Stimulated activated CD8-positive, alpha-beta memory T cell treated with anti-CD3 and anti-CD28 coated beads, Interleukin-4, amount 100 ng/mL, for 24 hours (primary cell): ENCODE results near the gene ADAP1.

ENCODE experiments used
- DNase-seq: peaks from one replicate; pipeline ENCODE4 v3.0.0-alpha.2; 2020; ENCODE audit warnings: low read depth

The ADAP1 gene

DNA sequence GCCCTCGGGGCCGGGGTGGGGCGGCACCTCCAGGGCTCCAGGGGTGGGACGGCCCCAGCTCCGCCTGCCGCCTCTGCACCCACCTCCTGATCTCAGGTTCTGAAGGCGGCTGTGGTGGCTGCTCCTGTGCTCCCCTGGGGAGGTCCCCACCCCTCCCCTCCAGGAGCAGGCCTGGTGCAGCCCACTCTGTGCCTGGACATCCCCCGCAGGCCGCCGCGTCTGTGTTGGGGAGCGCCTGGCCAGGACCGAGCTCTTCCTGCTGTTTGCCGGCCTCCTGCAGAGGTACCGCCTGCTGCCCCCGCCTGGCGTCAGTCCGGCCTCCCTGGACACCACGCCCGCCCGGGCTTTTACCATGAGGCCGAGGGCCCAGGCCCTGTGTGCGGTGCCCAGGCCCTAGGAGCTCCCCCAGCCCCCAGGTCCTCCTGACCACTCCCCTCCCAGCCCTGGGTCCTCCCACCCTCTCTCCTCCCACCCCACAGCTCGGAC lies 34.0 kb upstream of the ADAP1 start:
- DNase-seq = no peak

DNA sequence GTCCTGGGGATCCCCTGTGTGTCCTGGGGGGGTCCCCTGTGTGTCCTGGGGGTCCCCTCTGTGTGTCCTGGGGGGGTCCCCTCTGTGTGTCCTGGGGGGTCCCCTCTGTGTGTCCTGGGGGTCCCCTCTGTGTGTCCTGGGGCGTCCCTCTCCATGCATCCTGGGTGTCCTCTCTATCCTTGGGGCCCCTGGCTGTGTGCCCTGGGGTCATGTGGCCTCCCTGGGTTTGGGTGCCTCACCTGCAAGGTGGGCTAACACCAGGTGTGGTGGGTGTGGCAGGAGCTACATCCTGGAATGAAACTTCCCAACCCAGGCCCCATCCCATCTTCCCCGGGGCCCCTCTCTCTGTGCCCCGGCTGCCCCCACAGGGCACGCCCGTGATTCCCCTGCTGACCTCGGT lies 33.4 kb upstream of the ADAP1 start:
- no peak for DNase-seq

DNA sequence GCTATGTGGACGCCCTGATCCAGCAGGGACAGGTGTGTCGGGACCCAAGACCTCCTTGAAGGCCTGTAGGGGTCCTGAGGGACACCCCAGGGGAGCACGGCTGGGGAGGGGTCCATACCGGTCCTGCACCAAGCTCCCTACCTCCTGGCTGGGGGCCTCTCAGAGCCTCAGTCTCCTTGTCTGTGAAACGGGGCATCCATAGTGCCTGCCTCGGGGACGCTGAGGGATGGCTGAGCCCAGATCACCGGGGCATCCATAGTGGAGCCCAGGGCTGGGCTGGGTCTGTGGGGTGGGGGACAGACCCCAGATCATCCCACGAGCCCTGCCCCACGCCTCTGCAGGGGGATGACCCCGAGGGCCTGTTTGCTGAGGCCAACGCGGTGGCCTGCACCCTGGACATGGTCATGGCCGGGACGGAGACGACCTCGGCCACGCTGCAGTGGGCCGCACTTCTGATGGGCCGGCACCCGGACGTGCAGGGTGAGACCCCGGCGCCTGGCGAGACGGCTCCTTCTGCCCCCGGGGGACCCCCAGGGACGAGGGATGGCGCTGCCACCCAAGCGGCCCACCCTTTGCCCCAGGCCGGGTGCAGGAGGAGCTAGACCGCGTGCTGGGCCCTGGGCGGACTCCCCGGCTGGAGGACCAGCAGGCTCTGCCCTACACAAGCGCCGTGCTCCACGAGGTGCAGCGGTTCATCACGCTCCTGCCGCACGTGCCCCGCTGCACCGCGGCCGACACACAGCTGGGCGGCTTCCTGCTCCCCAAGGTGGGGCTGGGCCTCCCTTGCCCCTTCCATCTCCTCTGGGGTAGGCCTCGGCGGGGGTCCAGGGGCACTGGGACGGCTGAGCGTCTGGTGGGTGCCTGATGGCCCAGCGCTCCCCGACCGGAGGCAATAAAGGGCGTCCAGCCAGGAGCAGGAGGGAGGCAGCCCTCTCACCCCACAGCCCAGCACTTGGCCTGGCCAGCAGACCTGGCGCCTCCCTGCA lies 32.6 kb upstream of the ADAP1 start:
- DNase-seq = no peak

DNA sequence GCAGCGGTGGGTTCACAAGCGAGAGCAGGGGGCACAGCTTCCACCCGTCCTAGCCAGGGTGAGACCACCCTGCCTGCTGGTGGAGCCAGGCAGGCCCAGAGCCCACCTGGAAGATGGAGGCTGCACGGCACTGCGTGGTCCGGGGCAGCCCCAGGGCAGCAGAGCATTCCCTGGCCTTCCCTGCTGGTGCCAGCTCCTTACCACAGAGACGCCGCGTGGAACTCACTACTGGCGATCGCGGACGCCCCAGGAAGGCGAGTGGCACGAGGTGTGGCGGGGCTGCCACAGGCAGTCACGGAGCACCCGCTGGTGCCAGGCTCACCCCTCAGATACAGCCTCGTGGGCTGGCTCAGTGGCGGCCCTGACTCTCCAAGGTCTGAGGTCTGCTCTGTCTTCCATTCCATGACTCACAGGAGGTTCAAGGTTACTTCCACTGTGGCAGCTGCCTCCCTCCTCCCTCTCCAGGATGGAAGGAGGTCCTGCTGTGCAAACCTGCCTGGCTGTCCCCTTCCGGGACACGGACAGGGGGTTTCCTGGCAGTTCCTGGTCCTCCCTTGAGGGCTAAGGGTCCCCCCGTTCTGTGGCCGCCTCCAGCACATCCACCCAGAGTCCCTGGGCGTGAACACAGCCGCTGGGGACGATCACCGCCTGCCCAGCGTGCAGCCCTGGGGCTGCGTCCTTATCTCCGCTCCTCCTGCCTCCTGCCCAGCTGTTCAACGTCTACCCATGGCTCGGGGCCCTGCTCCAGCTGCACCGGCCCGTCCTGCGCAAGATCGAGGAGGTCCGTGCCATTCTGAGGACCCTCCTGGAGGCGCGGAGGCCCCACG lies 31.6 kb upstream of the ADAP1 start:
- no peak for DNase-seq

DNA sequence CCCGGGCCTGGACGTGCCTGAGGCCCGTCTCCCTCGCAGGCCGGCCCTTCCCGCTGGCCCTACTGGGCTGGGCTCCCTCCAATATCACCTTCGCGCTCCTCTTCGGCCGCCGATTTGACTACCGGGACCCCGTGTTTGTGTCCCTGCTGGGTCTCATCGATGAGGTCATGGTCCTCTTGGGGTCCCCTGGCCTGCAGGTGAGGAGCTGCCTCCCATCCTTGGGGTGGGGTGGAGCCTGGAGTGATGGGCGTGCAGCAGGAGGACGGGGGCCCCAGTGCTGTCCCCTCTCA lies 30.6 kb upstream of the ADAP1 start:
- no peak for DNase-seq

DNA sequence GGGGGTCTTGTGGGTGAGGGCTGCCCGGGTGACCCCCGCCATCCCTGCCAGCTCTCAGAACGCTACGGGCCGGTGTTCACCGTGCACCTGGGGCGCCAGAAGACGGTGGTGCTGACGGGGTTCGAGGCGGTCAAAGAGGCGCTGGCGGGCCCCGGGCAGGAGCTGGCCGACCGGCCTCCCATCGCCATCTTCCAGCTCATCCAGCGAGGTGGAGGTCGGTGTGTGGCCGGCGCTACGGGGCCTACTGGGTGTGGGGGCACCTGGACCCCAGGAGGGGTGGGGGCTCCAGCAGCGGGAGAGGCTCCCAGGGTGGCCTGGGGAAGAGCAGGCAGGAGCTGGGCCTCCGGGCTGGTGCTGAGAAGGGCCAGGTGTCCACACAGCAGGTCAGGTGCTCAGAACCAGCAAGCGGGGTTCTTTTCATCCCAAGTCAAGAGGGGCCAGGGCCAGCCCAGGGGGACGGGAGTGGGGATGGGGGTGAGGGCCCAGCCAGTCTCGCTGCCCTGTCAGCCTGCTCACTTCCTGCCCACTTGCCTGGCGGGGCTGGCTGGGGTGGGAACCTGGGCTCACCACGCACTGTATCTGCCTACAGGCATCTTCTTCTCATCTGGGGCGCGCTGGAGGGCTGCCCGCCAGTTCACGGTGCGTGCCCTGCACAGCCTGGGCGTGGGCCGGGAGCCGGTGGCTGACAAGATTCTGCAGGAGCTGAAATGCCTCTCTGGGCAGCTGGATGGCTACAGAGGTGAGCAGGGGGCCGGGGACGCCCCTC lies 30.1 kb upstream of the ADAP1 start:
- DNase-seq = no peak

DNA sequence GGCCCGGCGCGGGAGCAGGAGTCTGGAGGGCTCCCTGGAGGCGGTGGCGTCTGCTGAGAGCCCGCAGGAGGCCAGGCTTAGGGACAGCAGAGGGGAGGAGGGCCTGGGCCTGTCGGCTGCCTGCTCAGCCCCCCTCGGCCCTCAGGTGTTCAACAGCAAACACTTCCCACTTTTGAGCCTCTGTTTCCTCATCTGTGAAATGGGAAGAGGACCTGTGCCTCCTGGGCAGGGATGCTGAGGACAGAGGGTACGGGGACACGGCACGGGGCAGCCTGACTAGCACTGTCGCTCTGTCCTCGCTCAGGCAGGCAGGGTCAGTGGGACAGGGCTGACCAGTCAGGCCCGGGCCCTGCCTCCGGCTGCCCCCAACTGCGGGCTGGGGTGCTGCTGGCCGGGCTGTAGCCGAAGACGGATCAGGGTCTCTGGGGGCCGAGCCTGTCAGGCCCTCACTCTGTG lies 29.2 kb upstream of the ADAP1 start:
- DNase-seq = no peak

DNA sequence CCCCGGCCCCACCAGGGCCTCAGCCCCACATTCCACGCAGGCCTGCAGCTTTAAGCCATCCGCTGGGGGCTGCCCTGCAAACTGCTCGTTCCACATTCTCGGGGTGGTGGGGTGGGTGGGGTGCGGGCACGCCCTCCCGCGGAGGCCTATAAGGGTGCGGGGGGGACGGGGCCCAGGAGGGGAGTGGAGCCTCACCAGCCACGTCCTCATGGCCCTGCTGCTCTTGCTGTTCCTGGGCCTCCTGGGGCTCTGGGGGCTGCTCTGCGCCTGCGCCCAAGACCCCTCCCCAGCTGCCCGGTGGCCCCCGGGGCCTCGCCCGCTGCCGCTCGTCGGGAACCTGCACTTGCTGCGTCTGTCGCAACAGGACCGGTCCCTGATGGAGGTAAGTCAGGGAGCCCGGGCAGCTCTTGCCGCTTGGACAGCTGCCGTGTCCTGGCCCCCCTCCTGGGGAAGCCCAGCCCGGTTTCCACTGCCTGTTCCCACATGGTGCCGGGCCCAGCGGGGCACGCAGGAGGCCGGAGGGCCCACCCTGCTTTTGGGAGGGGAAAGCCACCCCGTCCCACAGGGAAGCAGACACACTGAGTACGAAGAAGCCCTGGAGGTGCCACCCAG lies 28.6 kb upstream of the ADAP1 start, which contains the start of gene CYP2W1:
Gene CYP2W1 (plus strand): TSS at position 178 of the 612 bp plus-strand sequence. CDS start 31 bp downstream, at position 209.
- no peak for DNase-seq

DNA sequence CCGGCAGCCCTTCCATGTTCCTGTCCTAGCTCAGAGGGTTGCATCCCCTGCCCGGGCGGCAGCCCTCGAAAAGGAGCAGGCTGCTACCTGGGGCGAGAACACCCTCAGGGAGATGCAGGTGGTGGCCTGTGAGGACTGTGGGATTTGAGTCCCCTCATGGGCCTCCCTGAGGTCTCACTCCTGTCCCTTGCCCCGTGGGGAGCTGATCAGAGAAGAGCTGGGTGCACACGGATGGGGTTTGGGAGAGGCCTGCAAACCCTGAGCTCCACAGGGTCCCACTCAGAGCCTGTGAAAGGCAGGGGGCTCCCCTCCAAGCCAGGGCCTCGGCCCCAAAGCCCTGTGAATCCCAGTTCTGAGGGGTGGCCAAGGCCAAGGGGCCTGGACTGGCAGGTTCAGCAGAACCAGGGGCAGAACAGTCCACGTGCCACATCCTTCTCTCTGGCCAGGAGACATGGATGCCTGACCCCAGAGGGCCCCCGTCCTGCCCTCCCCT lies 28.1 kb upstream of the ADAP1 start:
- no peak for DNase-seq

DNA sequence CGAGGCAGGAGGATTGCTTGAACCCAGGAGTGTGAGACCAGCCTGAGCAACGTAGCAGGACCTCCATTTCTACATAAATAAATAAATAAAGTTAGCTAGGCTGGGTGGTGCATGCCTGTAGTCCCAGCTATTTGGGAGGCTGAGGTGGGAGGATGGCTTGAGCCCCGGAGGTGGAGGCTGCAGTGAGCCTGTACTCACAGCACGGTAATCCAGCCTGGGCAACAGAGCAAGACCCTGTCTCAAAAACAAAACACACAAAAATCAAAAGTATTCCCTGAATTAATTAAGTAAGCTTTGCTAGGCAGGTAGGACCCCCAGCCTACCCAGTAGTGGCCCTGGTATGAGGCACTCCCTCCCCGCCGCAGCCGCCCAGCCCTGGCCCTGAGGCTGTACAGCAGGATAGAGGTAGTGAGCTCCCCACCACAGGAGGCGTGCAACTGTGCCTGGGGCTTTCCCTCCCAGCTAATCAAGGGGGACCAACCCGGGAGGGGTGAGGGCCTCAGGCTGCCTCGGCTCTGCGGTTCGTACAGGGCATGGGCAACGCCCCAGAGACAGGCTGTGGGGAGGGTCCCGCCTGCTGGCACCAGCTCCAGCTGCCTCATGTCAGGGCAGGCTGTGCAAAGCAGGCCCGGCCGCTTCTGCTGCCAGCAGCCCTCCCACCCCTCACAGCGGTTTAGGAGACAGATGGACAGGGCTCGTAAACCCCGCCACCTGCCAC lies 27.5 kb upstream of the ADAP1 start:
- no peak for DNase-seq

DNA sequence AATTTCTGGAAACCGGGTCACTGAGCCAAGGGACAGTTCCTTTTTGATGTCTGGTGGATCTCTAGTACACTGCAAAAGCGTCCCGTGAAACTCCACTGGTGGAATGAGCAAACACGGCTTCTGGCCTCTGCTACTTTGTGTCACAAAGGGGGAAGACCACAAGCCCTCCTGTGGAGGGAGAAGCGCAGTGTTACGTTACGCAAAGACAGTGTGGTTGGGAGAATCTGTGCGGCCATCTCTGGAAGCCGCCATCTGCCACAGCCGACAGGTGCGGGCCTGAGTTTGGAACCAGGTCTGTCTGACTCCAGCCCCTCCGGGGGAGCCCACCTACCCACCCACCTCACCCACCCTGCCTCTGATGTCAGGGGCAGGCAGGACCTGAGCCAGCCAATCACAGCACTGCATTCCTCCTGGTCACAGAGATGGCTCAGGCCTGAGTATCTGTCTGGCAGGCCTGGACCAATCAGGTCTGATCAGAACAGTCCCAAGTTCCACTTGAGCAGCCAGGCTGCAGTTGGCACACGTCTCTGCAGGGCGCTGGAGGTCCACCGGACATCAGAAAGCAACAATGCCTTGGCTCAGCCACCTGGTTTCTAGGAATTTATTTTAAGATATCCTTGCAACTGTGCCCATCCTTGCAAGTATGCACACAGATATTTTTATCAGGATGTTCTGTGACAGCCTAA lies 25.5 kb upstream of the ADAP1 start:
- no peak for DNase-seq

DNA sequence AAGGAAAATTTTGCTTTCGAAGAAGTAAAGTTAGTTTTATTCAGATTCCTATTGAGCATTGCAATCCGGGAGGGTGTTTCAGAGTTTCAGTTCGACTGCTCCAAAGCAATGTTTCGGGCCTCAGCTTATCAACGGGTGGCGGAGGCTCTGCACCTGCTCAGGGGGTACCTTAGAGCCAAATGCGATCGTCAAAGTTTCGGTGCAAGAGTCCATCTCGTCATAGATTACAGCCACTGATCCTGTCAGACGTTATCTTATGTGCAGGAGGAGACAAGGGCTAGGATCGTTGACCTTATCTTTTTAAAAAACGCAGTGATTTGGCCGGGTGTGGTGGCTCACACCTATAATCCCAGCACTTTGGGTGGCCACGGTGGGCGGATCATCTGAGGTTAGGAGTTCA lies 24.7 kb upstream of the ADAP1 start:
- DNase-seq = no peak

DNA sequence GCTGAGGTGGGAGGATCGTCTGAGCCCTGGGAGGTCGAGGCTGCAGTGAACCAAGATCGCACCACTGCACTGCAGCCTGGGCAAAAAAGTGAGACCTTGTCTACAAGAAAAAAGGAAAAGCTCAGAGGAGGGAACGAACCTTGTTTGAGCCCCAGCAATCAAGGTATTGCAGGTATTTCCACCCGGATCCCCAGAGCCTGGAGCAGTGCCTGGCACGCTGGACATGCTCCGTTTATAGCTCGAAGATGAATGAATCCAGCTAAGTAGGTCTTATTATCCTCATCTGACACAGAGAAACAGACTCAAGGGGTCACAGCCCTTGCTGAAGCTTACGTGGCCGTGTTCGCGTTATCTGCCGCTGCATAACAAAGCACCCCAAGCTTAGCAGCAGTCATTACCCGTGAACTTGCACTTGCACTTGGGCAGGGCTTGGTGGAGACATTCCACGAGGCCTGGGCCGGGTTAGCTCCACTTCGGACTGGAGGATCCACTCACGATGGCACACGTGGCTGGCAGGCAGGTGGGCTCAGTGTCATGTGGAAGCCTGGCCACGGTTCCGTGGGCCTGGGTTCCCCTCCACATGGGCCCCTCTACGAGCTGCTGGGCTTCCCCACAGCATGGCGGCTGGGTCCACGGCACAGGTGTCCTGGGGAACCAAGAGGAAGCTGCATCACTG lies 24.1 kb upstream of the ADAP1 start:
- DNase-seq = no peak

DNA sequence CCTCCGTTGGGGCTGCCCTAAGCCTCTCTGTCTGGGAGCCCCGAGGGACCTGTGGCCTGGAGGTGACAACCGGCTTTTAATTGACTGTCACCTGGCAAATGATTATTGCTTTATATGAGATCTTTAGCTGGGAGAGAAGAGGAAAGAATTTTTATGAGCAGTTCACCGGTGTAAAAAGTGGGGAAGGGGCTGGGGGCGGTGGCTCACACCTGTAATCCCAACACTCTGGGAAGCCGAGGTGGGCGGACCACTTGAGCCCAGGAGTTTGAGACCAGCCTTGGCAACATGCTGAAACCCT lies 23.5 kb upstream of the ADAP1 start:
- no peak for DNase-seq

DNA sequence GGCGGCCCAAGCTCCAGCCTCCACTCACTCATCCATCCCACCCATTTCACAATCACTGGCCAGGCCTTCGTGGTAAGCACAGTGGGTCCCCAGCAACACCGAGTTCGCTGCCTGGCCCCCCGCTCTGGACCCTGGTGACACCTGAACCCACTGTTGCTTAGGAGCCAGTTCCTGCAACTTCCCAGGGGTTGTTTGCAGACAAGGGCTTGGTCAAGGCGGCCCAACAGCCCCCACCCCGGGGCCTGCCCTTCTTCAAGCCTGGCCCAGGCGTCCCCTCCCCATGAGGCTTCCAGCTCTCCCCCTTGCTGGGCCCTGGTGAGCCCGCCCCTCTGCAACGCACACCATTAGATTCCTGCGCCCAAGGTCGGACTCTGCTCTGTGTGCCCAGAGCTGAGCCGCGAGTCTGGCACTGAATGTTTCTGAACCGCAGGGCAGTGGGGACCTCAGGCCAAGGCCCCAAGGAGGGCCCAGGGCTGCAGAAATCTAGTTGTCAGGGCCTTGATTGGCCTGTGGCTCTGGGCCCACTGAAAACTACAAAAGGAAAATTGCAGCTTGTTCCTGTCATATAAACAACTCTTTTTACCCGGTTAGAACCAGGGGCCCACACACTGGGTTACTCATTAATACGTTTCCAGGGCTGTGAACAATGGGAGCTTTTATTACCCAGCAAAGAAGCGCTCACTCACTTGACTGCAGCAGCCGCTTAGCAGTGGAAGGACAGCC lies 23.0 kb upstream of the ADAP1 start:
- no peak for DNase-seq

DNA sequence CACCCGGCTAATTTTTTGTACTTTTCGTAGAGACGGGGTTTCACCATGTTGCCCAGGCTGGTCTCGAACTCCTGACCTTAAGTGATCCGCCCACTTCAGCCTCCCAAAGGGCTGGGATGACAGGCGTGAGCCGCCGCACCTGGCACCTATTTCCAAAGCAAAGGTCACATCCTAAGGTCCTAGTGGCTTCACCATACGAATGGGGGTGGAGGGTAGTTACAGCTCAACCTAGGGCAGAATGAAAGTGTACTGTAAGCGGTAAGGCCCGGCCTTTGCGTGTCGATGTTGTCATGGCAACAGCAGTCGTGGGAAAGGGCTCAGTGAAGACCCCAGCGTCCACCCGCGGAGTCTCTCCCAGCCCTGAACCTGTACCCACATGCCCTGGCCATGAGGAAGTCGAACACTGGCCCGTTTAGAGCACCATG lies 22.4 kb upstream of the ADAP1 start:
- DNase-seq = no peak

DNA sequence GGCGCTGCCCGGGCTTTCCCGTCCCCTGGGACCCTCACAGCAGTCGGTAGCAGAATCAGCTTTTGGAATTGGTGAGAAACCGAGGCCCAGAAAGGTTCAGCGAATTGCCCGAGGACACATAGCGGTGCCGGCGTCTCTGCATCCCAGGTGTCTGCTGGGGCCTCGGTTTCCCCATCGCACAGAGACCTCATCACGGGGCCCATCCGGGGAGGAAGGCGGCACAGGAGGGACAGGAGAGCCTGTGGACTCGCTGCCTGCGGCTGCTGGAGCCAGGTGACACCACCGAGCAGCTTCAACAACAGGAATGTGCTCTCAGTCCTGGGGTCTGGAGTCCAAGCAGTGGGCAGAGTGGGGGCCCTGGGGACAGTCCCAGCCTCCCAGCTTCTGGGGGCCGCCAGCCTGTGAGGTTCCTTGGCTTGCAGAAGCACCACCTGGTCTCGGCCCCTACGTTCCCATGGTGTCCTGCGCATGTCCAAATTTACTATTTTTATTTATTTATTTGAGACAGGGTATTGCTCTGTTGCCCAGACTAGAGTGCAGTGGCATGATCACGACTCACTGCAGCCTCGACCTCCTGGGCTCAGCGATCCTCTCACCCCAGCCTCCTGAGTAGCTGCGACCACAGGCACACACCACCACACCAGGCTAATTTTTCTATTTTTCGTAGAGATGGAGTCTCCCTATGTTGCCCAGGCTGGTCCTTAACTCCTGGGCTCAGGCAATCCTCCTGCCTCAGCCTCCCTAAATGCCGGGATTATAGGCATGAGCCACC lies 21.4 kb upstream of the ADAP1 start:
- DNase-seq = no peak
